Liver (tissue), 9 donors: ENCODE results near the gene TMEM125. TPM values are rescaled to one million over a fixed set of nuclear protein-coding genes. Genes with fewer than 3 reads are reported as not detected.
A peak's percentile ranks its signal among the peaks of the same experiment; 100 is the strongest.

Experiments
- DNase-seq: peaks from one replicate; pipeline ENCODE4 v3.0.0-alpha.2; 2017; ENCODE audit warnings: low spot score
- H3K27ac ChIP-seq, 2 donors: one replicate each; pipeline ENCODE4 v1.7.0; 2013; ENCODE audit warnings: inconsistent platforms in 2 of 2, low read length in 2 of 2, control low read depth in 1 of 2, low read depth in 1 of 2, mild to moderate bottlenecking in 1 of 2
- H3K27me3 ChIP-seq, 4 donors: one replicate each; pipeline versions ENCODE4 v1.6.1 to v1.7.0; 2013; ENCODE audit warnings: low read length in 3 of 4, inconsistent platforms in 1 of 4, mild to moderate bottlenecking in 1 of 4, moderate library complexity in 1 of 4; ENCODE audit not compliant: control insufficient read depth in 4 of 4, insufficient read depth in 4 of 4
- H3K36me3 ChIP-seq, 4 donors: one replicate each; pipeline versions ENCODE4 v1.6.1 to v1.7.0; 2013; ENCODE audit warnings: low read length in 3 of 4, mild to moderate bottlenecking in 3 of 4, low read depth in 1 of 4, moderate library complexity in 1 of 4; ENCODE audit not compliant: control insufficient read depth in 4 of 4, insufficient read depth in 3 of 4
- H3K4me1 ChIP-seq, 4 donors: one replicate each; pipeline versions ENCODE4 v1.6.1 to v1.7.0; 2013; ENCODE audit warnings: low read length in 3 of 4, mild to moderate bottlenecking in 3 of 4, moderate library complexity in 1 of 4; ENCODE audit not compliant: control insufficient read depth in 4 of 4, insufficient read depth in 4 of 4
- H3K4me3 ChIP-seq, 3 donors: one replicate each; pipeline versions ENCODE4 v1.6.1 to v1.7.0; 2013; ENCODE audit warnings: low read length in 3 of 3, control low read depth in 1 of 3, low read depth in 1 of 3, mild to moderate bottlenecking in 1 of 3
- H3K9ac ChIP-seq, 2 donors: one replicate each; pipeline ENCODE4 v1.7.0; 2013; ENCODE audit warnings: low read length in 2 of 2, mild to moderate bottlenecking in 2 of 2, moderate library complexity in 2 of 2, control low read depth in 1 of 2, low read depth in 1 of 2
- H3K9me3 ChIP-seq, 4 donors: one replicate each; pipeline versions ENCODE4 v1.6.1 to v1.7.0; 2013; ENCODE audit warnings: low read length in 3 of 4; ENCODE audit not compliant: control insufficient read depth in 4 of 4
- ATF3 ChIP-seq: IDR thresholded peaks from 2 replicates; pipeline ENCODE4 v1.6.1; 2016; ENCODE audit warnings: antibody characterized with exemption
- CTCF ChIP-seq: fragments of 150-350 bp; IDR thresholded peaks from 2 replicates; pipeline ENCODE4 v1.5.1; 2017; ENCODE audit warnings: improper control_type of control experiment, low read depth, low read length; ENCODE audit not compliant: missing input control
- EGR1 ChIP-seq, 2 donors: IDR thresholded peaks; 2 replicates each; pipeline ENCODE4 v1.6.1; 2016 to 2018; ENCODE audit warnings: antibody characterized with exemption in 2 of 2, low read depth in 2 of 2
- FOXA2 ChIP-seq: IDR thresholded peaks from 2 replicates; pipeline ENCODE4 v1.6.1; 2016; ENCODE audit warnings: antibody characterized with exemption
- GABPA ChIP-seq, 2 donors: IDR thresholded peaks in 1 of 2; conservative IDR thresholded peaks in 1 of 2; 2 replicates each; pipeline ENCODE4 v1.6.1; 2016; ENCODE audit warnings: antibody characterized with exemption in 2 of 2, mild to moderate bottlenecking in 1 of 2, moderate library complexity in 1 of 2
- HNF4A ChIP-seq, 2 donors: conservative IDR thresholded peaks; 2 replicates each; pipeline ENCODE4 v1.6.1; 2016; ENCODE audit warnings: antibody characterized with exemption in 2 of 2, mild to moderate bottlenecking in 2 of 2
- HNF4G ChIP-seq: IDR thresholded peaks from 2 replicates; pipeline ENCODE4 v1.6.1; 2016; ENCODE audit warnings: antibody characterized with exemption
- JUND ChIP-seq, 2 donors: IDR thresholded peaks; 2 replicates each; pipeline ENCODE4 v1.6.1; 2016; ENCODE audit warnings: antibody characterized with exemption in 2 of 2
- MAX ChIP-seq: IDR thresholded peaks from 2 replicates; pipeline ENCODE4 v1.6.1; 2016; ENCODE audit warnings: antibody characterized with exemption
- RAD21 ChIP-seq, 2 donors: IDR thresholded peaks; 2 replicates each; pipeline ENCODE4 v1.6.1; 2016; ENCODE audit warnings: antibody characterized with exemption in 2 of 2, mild to moderate bottlenecking in 2 of 2
- REST ChIP-seq: IDR thresholded peaks from 2 replicates; pipeline ENCODE4 v1.6.1; 2016; ENCODE audit warnings: antibody characterized with exemption, mild to moderate bottlenecking
- RXRA ChIP-seq, 2 donors: IDR thresholded peaks; 2 replicates each; pipeline ENCODE4 v1.6.1; 2017 to 2018; ENCODE audit warnings: antibody characterized with exemption in 2 of 2, mild to moderate bottlenecking in 1 of 2
- SP1 ChIP-seq: IDR thresholded peaks from 2 replicates; pipeline ENCODE4 v1.6.1; 2018; ENCODE audit warnings: antibody characterized with exemption, mild to moderate bottlenecking
- YY1 ChIP-seq: IDR thresholded peaks from 2 replicates; pipeline ENCODE4 v1.6.1; 2016; ENCODE audit warnings: antibody characterized with exemption, mild to moderate bottlenecking
- WGBS: extraction: QIAGEN DNeasy Blood & Tissue Kit; methylation state at CpG from one replicate; pipeline ENCODE4 v1.1.7; 2013; 5-methylcytosine and 5-hydroxymethylcytosine counted together
- polyA plus RNA-seq, 2 donors: library from polyadenylated mRNA; stranded (reverse) in 1 of 2; unstranded in 1 of 2; fragments of 200-250 nt in 1 of 2; fragments of >200 nt in 1 of 2; fragmentation: Nextera tagmentation in 1 of 2; extraction: Ambion mirVana in 1 of 2; gene quantifications; one replicate each; pipeline versions ENCODE4 v1.2.1 to v1.2.3, GENCODE V29; 2013 to 2015
- total RNA-seq, 2 donors: library from RNA; depleted of rRNA; stranded (reverse); fragments of >200 nt; gene quantifications; one replicate each; pipeline ENCODE4 v1.2.3, GENCODE V29; 2014
- donor health status: healthy.
- donor health status: healthy.
- donor health status: healthy.
- donor health status: healthy.
- donor health status: healthy.

The TMEM125 gene
- total and polyA plus RNA-seq, 4 donors = 0.21 to 1.0 (median 0.69) TPM

GRCh38 chr1:43302201-43302600 is 32.4 kb downstream of the TMEM125 start:
- H3K4me1 ChIP-seq = peaks cover 10 to 22% (median 14%) of the 10 kb centered on the region in 4 donors
- H3K36me3 ChIP-seq = no peaks in the 10 kb centered on the region
- H3K27me3 ChIP-seq = no peaks in the 10 kb centered on the region
- no peak overlapping the region for H3K4me3 ChIP-seq
- no peak overlapping the region for H3K27ac ChIP-seq
- DNase-seq = no peak
- H3K9me3 ChIP-seq = no peaks in the 10 kb centered on the region
- no peak overlapping the region for H3K9ac ChIP-seq
- TF ChIP-seq RAD21 (IDR thresholded peaks at IDR 0.05) (no peak), SP1 (no peak), CTCF (no peak), EGR1 (IDR thresholded peaks at IDR 0.05; ENCODE audit: low read depth in 2 of 2) (no peak), MAX (no peak), YY1 (no peak), FOXA2 (no peak), ATF3 (no peak), JUND (IDR thresholded peaks at IDR 0.05) (no peak), HNF4G (no peak), REST (no peak), RXRA (IDR thresholded peaks at IDR 0.05) (no peak), GABPA (IDR thresholded peaks at IDR 0.05 in 1 of 2, conservative IDR thresholded peaks at IDR 0.05 in 1 of 2) (no peak)
- WGBS = 85% methylated on average over 1 of the region's 1 CpG

GRCh38 chr1:43302721-43303470 is 33.1 kb downstream of the TMEM125 start:
- H3K9me3 ChIP-seq = no peaks in the 10 kb centered on the region
- WGBS = 83% methylated on average over 7 of the region's 7 CpGs
- TF ChIP-seq RXRA (IDR thresholded peaks at IDR 0.05) (no peak), HNF4A (conservative IDR thresholded peaks at IDR 0.05) (peak; percentile 45 to 67)
- no peak for DNase-seq
- H3K27me3 ChIP-seq = no peaks in the 10 kb centered on the region
- H3K27ac ChIP-seq = no peak overlapping the region
- peaks cover 10 to 22% (median 14%) of the 10 kb centered on the region in 4 donors for H3K4me1 ChIP-seq
- H3K4me3 ChIP-seq = no peak overlapping the region
- no peaks in the 10 kb centered on the region for H3K36me3 ChIP-seq
- H3K9ac ChIP-seq = no peak overlapping the region
